Measurements from ENCODE around the gene GALE.
"Not testable (repeated sequence)": the region's sequence is repeated elsewhere in the genome, so short reads cannot be mapped to it uniquely, and the experiment has no call there.

The GALE gene

DNA sequence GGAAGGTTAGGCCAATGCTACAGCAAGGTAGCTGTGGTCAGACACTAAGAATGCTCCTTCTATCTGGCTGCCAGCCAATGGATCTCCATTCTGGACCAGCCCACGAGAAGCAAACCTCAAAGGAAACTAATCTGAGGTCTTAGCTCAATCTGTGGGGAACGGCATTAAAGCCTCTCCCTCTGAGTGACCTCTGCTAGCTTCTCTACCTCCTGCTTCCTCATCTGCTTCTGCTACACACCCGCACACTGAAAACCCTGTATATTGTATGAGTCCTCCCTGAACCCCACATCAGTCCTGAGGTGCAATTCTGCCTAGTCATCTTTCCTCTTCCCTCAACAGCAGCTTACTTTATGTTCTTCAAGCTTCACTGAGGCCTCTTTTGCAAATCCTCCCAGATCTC, 6.9 kb upstream of the GALE start:
- no peak for DNase-seq

DNA sequence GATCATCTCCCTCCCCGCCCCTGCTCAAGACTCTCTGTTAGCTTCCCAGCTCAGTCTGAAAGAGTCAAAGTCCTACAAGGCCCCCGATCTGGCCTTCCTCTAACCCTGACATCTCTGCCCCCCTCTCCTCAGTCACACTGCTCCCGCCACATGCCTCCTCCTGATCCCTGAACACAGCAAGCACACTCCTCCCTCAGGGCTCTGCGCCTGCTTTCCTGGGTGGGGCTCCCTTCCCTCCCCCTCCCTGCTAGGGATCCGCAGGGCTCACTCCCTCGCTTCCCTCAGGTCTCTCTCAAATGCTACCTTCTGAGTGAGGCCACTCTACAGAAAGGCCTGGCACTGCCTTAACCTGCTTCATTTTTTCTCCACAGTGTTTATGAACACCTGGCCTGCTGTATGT, 5.7 kb upstream of the GALE start:
- no peak for DNase-seq

DNA sequence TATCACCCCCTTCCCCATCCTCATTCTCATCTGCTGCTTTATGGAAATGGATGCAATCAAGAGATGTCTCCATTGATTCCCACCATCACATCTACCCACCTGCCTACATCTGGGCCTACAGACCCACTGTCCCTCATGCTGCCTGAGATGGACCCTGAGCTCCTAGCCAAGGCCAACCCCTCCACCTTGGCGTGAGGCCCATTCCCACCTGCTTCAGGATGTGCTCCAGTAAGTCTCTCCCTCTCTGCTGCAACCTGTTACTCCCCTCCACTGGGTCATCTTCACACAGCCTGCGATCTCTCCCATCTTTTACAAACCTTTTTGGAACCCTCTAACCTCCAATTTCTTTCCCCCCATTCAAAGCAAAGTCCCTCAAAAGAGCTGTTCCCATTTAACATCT, 4.5 kb upstream of the GALE start:
- DNase-seq: no peak

DNA sequence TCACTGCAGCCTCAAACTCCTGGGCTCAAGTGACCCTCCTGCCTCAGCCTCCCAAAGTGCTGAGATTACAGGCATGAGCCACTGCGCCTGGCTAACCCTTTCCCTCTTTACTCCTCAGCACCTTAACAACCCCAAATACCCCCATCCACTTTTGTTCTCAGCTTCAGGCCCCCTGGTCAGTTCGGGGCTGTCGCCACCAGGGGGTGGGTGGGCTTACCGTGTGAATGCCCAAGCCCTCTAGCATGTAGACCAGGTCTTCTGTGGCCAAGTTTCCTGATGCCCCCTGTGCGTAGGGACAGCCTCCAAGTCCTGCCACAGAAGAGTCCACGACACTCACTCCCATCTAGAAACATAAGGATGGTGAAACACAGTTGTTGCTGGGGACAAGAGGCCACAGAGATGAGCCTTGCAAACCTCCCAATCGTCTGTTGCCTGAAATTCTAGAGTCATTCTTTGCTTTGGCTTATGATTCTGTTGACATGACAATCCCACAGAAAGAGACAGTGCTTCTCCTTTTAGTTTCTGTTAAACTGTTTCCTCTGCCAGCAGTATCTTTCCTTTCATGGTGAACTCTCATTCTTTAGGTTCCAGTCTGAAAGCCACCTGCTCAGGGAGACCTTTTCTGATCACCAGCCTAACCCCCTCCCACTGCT, 3.8 kb upstream of the GALE start:
- no peak for DNase-seq

DNA sequence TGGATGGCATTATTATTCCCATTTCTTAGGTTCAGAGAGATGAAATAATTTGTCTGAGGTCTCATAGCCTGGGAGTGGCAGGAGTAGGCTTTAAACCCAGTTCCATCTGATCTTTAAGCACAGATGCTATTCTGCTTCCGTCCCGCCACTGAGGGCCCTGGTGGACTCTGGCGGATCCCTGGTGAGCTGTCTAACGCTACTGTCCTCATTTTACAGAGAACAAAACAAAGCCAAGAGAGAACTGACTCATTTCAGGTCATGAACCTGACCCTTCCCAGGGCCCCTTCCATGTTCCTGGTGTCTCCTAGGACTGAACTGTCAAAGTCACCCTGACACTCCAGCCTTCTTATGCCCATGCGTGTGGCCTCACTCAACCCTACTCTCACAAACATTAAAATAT, 3.1 kb upstream of the GALE start:
- no peak for DNase-seq

DNA sequence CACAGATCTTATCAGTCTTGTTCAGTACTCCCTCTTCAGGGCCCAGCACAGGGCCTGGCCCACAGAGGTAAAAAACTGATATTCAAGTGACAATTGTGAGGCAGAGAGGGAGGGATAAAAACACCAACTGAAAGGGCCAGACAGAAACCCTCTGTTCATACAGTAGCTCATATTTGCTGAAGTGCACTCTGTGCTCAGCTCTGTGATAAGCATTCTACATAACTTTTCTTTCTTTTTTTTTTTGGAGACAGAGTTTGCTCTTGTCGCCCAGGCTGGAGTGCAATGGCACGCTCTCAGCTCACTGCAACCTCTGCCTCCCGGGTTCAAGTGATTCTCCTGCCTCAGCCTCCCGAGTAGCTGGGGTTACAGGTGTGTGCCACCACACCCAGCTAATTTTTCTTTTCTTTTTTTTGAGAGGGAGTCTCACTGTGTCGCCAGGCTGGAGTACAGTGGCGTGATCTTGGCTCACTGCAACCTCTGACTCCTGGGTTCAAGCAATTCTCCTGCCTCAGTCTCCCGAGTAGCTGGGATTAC, 2.3 kb upstream of the GALE start:
- not testable (repeated sequence) for DNase-seq

DNA sequence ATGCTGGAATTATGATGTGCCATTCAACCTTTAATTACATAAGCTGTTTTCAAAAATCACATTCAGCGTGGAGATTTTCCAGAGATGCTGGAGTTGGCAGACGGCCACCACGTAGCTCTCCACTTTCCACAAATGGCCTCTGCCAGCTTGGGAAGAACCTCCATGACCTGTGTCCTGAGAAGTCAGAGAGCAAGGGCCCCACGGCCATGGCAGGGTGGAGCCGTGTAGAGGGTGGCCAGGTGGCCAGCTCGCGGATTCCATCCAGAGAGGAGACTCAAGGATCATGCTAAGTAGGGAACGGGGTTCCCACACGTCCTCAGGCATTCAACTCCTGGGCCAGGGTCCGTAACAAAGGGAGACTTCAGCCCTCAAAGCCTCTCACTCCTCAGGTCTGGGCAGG, 1.3 kb upstream of the GALE start:
- no peak for DNase-seq

DNA sequence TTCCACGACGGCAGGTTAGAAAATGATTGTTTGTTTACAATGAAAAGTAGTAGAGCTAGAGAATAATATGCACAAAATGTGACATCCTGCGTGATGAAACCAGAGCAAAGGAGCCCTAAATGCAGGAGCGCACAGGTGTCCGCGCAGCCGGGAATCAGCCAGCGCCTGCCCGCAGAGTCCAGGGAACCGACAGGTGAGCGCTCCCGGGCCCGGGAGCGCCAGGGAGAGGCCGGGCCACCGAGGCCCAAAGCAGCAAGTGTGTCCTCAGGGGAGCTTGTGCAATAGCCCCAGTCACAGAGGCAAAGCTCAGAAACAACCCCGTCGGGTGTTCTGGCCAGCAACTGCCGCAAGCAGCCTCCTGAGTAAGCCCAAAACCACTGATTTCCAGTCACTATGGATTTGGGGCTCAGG, 789 bp upstream of the GALE start:
- DNase-seq: no peak

DNA sequence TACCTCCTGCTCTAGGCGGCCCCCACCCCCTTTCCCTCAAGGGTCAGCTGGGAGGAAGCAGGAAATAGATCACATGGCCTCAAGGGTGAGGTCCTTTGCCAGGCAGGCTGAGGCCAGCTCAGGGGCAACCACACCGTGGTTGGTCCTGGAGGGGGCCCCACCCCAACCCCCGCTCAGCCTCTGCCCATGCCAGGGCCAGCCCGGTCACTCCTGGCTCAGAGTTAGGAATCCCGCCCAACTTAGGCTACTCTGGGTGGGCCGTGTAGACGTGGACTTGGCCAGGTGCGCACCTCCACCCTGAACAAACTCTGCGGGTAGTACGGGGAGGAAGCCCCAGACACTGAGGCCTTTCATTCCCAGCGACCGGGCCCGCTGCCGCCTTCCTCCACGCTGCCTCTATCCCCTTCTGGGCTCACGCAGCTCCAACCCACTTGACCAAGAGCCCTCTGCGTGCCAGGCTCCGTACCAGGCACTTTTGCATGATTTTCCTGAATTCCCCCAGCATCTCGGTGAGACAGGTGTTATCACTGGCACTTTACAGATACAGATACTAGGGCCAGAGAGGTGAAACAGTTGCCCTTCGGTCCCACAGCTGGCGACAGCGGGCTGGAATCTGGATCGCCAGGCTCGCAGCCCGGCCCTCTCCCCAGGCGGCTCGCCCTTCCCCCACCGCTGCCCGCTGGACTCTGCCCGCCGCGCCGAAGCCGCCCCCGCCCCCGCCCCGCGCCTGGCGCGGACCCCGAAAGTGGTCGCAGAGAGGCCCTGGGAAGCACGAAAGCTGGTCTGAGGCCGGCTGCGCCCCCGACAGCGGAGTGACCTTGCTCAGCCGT, 769 bp downstream of the GALE start:
- no peak for DNase-seq

DNA sequence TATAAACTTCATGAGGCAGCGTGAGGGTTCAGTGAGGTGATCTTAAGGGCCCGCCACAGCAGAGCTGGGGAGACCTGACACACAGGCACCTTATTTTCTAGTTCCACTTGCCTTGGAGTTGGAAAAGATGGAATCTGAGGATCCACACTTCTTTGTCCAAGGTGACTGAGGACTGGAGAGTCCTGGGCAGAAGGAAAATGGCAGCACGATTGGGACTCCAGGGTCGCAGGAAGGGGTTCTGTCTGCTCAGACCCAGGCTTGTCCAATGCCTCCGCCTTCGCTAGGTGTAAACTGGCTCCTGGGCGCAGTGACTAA, 1.3 kb downstream of the GALE start:
- DNase-seq: no peak

DNA sequence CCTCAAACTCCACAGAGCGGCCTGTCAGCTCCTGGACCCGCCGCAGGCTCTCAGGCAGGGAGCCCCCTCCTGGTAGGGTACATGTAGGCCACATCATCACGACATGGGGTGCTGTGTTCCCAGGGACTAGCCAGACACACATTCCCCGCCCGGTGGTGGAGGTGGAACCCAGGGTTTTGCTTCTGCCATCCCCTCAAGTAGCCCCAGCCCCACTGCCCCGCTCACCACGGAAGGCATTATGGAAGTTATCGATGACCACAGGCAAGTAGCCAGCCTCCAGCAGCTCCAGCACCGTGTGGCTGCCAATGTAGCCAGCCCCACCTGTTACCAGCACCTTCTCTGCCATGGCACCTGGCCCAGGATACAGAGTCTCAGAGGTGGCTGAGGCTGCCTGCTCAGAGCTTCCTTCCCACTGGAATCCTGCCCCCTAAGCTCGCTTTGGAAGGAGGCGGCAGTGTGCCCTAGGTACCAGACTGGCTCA, 1.9 kb downstream of the GALE start:
- DNase-seq: no peak

DNA sequence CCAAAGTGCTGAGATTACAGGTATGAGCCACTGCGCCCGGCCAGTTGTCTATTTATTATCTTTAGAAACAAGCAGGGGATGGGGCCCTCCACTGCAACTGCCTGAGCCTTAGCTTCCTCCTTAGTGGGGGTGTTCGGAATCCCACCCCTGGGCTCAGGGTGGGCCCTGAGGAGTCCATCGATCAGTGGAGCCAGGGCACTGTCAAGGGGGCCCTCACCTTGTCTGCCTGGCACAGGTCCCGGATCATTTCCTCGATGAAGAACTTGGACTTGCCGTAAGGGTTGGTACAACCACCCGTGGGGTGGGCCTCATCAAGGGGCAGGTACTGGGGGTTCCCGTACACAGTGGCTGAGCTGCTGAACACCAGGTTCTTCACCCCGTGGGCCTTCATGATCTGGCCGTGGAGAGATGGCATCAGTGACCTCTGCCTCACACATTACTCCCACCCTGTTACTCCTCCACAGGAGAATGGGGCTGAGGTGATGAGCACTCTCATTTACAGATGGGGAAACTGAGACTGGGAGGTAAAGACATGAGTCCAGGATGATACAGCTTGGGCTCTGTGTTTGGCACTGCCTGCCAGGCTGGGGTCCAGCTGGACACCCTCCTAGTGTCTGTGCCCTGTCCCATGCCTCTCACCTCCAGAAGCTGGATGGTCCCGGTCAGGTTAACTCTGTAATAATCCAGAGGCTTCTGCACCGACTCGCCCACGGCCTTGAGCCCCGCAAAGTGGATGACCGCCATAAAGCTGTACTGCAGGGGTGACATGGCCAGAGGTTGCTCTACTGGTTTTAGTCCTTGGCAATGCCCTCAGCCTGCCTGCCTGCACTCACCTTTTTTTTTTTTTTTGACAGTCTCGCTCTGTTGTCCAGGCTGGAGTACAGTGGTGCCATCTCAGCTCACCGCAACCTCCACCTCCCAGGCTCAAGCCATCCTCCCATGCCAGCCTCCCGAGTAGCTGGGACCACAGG, 2.8 kb downstream of the GALE start:
- no peak for DNase-seq

DNA sequence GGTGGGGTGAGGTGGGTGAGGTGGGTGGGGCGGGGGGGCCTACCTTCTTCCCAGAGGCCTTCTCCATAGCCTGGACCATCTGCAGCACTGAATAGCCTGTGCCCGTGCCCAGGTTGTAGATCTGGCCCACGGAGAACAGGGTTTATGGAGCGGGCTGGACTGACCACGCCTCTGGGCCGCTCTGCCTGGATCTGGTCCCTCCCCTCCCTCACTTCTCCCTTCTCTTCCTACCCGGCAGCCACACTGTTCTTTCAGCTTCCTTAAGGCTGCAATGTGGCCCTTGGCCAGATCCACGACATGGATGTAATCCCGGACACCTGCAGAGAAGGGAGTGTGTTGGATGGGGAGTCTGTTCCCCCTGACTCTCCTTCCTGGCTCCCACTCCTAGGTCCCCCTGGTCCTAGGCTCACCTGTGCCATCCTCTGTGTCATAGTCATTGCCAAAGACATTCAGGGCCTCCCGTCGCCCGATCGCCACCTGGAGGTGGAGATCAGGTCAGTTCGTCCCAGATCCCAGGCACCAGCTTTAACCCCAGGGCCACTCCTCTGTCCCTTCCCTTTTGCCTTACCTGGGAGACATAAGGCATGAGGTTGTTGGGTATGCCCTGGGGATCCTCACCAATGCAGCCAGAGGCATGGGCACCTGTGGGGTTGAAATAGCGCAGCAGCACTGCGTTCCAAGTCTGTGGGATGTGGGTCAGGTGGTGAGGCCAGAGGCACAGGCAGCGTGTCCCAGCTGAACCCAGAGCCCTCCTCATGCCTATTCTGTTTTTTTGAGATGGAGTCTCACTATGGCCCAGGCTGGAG, 3.9 kb downstream of the GALE start:
- DNase-seq: no peak

DNA sequence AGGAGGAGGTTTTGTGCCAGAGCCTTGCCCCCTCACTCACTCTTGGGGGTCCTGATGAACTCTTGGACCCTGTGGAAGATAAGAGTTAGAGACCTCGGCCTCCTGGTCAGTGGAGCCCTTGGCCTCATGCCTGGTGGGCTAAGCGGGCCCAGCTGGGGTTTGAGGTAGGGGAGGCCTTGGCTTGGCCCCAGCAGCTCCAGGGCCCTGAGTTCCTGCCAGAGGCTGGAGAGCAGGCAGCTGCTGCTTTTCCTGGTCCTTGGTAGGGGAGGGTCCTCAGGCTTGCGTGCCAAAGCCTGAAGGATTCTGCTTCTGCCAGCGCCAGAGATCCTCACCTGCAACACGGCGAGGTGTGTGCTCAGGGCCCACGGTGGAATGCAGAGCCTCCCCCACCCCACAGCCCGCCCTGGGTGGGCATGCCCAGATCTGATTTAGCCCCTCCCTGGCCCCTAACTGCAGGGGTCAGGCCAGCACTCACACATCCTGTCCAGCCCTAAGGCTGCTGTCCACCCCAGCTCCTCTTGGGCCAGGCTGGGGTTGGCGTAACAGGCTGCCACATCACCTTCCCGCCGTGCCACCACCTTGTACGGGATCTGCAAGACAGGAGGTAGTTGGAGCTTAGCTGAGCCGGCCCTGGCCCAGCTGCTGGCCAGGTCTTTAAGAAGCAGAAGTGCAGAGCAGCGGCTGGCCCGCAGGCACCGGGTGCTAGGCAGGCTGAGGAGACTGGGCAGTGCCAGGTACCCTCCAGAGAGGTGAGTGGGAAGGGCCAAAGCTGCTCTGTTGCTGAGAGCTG, 4.7 kb downstream of the GALE start:
- DNase-seq: no peak

DNA sequence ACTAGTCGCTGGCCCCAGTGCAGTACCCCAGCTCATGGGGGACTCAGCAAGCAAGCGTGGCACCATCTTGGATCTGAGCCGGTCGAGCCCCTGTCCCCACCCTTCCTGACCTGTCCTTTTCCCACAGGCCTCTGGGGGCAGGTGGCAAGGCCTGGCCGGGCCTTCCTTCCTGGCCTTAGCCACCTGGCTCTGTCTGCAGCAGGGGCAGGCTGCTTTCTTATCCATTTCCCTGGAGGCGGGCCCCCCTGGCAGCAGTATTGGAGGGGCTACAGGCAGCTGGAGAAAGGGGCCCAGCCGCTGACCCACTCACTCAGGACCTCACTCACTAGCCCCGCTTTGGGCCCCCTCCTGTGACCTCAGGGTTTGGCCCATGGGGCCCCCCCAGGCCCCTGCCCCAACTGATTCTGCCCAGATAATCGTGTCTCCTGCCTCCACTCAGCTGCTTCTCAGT, 5.8 kb downstream of the GALE start:
- DNase-seq: not testable (repeated sequence)

DNA sequence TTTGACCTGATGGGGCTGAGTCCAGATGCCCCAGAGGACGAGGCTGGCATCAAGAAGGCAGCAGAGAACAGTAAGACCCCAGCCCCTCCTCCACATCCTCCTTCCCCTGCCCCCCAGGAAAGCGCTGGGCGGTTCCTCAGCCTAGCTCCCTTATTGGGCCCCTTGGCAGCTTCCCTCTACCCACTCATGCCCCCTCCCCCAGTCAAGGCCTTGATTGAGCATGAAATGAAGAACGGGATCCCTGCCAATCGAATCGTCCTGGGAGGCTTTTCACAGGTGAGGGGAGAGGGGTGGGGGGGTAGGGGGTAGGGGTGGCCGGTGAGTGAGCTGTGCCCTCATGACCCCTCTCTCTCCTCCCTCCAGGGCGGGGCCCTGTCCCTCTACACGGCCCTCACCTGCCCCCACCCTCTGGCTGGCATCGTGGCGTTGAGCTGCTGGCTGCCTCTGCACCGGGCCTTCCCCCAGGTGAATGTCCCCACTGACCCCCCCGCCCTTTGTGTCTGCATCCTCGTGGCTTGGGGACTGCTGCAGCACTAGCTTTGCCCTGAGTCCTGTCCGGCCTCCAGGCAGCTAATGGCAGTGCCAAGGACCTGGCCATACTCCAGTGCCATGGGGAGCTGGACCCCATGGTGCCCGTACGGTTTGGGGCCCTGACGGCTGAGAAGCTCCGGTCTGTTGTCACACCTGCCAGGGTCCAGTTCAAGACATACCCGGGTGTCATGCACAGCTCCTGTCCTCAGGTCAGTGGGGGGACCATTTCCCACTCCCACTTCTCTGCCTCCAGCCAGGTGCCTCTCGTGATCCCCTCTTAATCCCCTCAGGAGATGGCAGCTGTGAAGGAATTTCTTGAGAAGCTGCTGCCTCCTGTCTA, 6.5 kb downstream of the GALE start:
- no peak for DNase-seq

DNA sequence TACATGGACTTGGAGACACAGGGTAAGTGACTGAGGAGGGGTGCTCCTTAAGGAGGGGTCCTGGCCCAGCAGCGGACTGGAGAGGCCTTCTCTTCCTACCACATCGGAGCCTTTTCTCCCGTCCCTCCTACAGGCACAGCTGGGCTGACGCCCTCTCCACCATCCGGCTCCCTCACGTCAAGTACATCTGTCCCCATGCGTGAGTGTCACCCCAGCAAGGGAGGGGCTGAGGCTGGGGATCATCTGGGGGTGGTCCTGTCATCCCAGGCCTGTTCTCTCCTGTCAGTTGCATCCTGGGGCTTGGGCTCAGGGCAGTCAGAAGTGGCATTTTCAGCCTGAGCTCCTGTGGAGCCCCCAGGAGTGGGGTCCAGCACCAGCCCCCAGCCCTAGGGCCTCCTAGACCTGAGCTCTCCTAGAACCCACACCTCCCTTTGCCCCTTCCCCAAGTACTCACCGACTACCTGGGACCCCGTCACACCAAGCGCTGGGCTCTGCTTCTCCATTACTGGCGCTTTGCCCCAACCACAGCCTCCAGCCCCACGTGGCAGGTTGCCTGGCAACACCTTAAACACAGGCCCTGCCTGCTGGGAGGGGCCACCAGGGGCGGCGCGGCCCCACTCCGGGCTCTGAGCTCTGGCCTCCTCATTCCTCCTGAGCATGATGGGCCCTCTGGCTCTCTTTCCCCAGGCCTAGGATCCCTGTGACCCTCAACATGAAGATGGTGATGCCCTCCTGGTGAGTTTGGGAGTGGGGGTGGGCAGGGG, 7.4 kb downstream of the GALE start:
- no peak for DNase-seq

DNA sequence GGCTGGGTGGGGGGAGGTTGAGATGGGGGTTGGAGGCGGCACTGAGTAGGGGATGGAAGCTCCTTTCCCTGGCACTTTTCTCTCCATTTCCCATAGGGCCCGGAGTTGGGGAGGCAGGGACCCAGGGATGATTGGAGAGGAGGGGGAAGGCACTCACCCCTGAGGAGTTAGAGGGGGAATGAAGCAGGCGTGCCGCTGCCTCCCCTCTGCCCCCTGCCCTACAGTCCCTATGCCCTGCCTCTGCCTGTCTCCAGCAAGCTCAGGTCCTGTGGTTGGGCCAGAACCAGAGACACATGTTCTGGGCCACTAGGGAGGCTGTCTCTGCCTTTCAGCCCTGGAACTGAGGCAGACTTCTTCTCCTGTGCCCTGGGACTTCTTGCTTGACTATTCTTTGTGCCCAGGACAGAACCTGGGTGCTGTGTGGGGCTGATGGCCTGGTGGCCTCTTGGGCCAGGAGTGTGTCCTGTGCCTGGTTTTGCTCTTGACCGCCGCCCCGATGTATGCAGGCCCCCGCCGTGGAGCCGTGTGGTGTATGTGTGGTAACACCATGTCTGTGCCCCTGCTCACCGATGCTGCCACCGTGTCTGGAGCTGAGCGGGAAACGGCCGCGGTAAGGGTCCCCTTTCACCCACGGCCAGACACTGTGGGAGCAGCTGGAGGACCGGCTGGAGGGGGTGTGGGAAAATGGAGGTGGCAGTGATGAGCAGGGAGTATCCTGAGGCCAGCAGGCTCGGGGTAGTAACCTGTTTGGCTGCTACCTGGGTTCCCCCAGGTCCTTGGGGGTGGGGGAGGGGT, 8.2 kb downstream of the GALE start:
- no peak for DNase-seq

Data from activated gamma-delta T cell (primary cell).